Glomerular visceral epithelial cell (primary cell): ENCODE measurements around the gene UCP3.

Experiments used
- DNase-seq: peaks from one replicate; pipeline ENCODE4 v3.0.0-alpha.2; 2016; ENCODE audit errors: extremely low spot score

Gene UCP3

GRCh38 chr11:73951797-73952196, 57.1 kb downstream of the UCP3 start:
- peak; percentile 13 for DNase-seq

GRCh38 chr11:73950869-73951710, 57.8 kb downstream of the UCP3 start, which contains the start of gene DNAJB13:
TSS of gene DNAJB13 (plus strand) at chr11:73951026. CDS start at chr11:73951070, 44 bp downstream.
- peak; percentile 36 for DNase-seq
